GM18909 (cell line): Measurements from ENCODE around the gene SORL1.

Experiments
- ATAC-seq: cut with Tn5 transposase; IDR thresholded peaks from one replicate; pipeline ENCODE4 v1.9.1; 2021; ENCODE audit warnings: mild to moderate bottlenecking; ENCODE audit not compliant: unreplicated experiment, poor library complexity

SORL1 gene

GRCh38 chr11:121451178-121451985 lies 732 bp upstream of the SORL1 start:
- no peak for ATAC-seq

GRCh38 chr11:121452609-121453150 lies 566 bp downstream of the SORL1 start, which contains the start of gene SORL1-AS1:
Gene SORL1-AS1, minus strand, starts transcription at chr11:121452967.
- peak; percentile 21 for ATAC-seq

- ATAC-seq, result no peak
Measured at GRCh38 chr11:121453589-121454299, 1.6 kb downstream of the SORL1 start.

- no peak for ATAC-seq
Measured at GRCh38 chr11:121455115-121455514, 3.0 kb downstream of the SORL1 start.

GRCh38 chr11:121456151-121456550 lies 4.0 kb downstream of the SORL1 start:
- ATAC-seq, result no peak

GRCh38 chr11:121456816-121457431 lies 4.8 kb downstream of the SORL1 start:
- no peak for ATAC-seq

- no peak for ATAC-seq
Measured at GRCh38 chr11:121458551-121458950, 6.4 kb downstream of the SORL1 start.

- no peak for ATAC-seq
Measured at GRCh38 chr11:121459413-121460017, 7.4 kb downstream of the SORL1 start.

GRCh38 chr11:121460941-121461514 lies 8.9 kb downstream of the SORL1 start:
- no peak for ATAC-seq

GRCh38 chr11:121461843-121462242 lies 9.7 kb downstream of the SORL1 start:
- no peak for ATAC-seq

GRCh38 chr11:121463689-121464335 lies 11.7 kb downstream of the SORL1 start:
- no peak for ATAC-seq

- ATAC-seq, result peak; percentile 49
Measured at GRCh38 chr11:121464352-121464946, 12.3 kb downstream of the SORL1 start.

GRCh38 chr11:121465709-121466062 lies 13.6 kb downstream of the SORL1 start:
- no peak for ATAC-seq

- no peak for ATAC-seq
Measured at GRCh38 chr11:121466063-121466794, 14.1 kb downstream of the SORL1 start.

GRCh38 chr11:121467471-121467870 lies 15.4 kb downstream of the SORL1 start:
- ATAC-seq, result no peak

GRCh38 chr11:121467965-121468364 lies 15.9 kb downstream of the SORL1 start:
- peak; percentile 63 for ATAC-seq

- no peak for ATAC-seq
Measured at GRCh38 chr11:121469910-121470309, 17.8 kb downstream of the SORL1 start.

GRCh38 chr11:121471167-121471566 lies 19.1 kb downstream of the SORL1 start:
- no peak for ATAC-seq

GRCh38 chr11:121472312-121472711 lies 20.2 kb downstream of the SORL1 start:
- no peak for ATAC-seq
